NCI-H2196 (cell line): Measurements from ENCODE around the gene GCAT.

Experiments used
- DNase-seq: peaks from one replicate; lab custom pipeline; 2025; ENCODE audit not compliant: unreplicated experiment; lab: John Stamatoyannopoulos, UW

GCAT gene

DNA sequence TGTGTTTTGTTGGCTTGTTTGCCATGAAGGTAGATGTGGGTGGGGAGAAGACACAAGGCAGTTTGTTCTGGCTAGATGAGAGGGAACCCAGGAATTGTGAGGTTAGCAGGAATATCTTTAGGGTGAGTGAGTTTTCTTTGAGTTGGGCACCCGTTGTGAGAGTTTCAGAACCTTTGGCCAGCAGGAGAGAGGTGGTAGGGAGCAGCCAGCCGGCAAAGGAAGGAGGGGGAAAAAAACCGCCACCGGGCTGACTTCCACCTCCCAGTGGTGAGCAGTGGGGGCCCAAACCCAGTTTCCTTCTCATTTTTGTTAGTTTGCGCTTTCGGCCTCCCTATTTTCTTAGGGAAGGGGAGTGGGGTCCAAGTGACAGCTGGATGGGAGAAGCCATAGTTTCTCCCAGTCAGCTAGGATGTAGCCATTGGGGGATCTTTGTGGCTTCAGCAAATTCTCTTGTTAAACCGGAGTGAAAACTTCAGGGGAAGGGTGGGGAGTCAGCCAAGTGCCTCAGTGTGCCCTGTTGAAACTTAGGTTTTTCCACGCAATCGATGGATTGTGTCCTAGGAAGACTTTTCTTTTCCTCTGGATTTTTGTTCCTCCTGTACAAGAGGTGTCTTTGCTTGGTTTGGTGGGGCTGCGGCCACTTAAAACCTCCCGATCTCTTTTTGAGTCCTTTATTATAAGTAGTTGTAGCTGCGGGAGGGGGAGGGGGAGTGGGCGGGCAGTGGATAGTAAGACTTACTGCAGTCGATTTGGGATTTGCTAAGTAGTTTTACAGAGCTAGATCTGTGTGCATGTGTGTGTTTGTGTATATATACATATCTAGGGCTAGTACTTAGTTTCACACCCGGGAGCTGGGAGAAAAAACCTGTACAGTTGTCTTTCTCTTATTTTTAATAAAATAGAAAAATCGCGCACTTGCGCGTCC, 1.1 kb upstream of the GCAT start:
- DNase-seq, result no peak

DNA sequence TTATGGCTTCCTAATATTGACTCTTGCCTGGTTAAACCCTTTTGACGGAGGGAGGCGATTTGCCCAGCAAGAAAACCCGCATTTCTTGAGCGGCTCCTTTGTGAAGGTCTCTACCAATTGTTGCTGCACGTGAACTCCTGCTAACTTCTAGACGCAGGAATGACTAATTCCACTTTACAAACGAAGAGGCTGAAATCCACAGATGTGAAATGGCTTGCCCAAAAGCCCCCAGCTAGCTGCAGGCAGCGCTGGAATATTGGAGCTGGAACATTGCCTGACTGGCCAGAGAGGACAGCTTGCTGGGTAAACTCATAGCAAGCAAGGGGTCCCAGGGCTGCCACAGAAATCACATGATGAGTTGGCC, 542 bp downstream of the GCAT start:
- no peak for DNase-seq

GRCh38 chr22:37809672-37810333, 2.1 kb downstream of the GCAT start:
- DNase-seq, result no peak

DNA sequence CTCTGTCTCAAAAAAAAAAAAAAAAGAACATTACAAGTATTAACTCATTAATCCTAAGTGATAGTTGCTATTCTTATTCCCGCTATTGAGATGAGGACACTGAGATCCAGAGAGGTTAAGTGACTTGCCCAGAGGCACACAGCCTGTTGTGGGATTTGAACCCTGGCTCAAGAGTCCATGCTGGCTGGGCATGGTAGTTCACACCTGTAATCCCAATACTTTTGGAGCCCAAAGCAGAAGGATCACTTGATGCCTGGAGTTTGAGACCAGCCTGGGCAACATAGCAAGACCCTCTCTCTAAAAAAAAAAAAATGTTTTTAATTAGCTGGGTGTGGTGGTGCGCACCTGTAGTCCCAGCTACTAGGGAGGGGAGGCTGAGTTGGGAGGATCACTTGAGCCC, 4.1 kb downstream of the GCAT start:
- no peak for DNase-seq

GRCh38 chr22:37812869-37813678, 5.3 kb downstream of the GCAT start:
- DNase-seq, result no peak

DNA sequence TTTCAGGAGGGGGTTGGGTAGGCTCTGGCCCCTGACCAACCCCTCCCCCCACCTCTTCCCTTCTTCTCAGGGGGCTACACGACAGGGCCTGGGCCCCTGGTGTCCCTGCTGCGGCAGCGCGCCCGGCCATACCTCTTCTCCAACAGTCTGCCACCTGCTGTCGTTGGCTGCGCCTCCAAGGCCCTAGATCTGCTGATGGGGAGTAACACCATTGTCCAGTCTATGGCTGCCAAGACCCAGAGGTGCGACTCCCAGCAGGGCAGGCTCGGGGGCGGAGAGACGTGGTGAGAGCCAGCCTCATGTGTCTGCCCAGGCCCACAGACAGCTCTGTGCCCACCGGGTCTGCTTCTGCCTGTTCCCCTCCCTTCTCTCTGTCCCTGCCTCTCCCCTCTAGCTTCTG, 7.9 kb downstream of the GCAT start:
- no peak for DNase-seq

- DNase-seq, result no peak
These were observed 8.9 kb downstream of the GCAT start for GRCh38 chr22:37816543-37817180.

- DNase-seq, result peak; percentile 58
These were observed 10.1 kb downstream of the GCAT start for GRCh38 chr22:37817705-37818408.

GRCh38 chr22:37818409-37819104, 10.8 kb downstream of the GCAT start:
- no peak for DNase-seq

GRCh38 chr22:37819105-37819433, 11.3 kb downstream of the GCAT start:
- DNase-seq, result no peak

GRCh38 chr22:37820350-37820749, 12.6 kb downstream of the GCAT start:
- DNase-seq, result no peak

- no peak for DNase-seq
These were observed 14.5 kb downstream of the GCAT start for GRCh38 chr22:37822079-37822833.

DNA sequence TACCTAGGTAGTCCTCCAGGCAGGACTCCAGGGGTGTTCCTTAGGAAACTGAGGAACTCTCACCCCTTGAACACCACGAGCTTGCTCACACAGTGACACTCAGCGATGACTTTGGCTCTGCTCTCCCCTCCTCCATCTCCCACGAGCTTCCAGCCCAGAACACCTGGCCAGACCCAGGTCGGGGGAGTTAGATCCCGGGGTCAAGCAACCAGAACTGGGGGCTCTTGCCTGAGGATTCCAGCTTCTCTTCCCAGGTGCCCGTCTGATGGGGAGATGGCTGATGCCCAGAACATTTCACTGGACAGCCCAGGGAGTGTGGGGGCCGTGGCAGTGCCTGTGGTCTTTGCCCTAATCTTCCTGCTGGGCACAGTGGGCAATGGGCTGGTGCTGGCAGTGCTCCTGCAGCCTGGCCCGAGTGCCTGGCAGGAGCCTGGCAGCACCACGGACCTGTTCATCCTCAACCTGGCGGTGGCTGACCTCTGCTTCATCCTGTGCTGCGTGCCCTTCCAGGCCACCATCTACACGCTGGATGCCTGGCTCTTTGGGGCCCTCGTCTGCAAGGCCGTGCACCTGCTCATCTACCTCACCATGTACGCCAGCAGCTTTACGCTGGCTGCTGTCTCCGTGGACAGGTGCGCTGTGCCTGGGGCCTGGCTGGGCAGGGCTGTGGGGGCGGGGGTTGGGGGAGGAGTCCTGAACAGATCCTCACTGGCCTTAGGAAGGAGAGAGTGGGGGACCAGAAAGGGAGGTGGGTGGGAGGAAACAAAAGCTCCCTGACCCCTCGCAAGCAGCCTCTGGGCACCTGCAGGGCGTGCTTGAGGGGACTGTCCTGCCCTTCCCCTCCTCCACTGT, 15.6 kb downstream of the GCAT start, which contains the start of gene GALR3:
TSS of gene GALR3 (plus strand) at position 249 of the 852 bp plus-strand sequence. CDS start at position 274, 25 bp downstream.
- DNase-seq, result peak; percentile 57

DNA sequence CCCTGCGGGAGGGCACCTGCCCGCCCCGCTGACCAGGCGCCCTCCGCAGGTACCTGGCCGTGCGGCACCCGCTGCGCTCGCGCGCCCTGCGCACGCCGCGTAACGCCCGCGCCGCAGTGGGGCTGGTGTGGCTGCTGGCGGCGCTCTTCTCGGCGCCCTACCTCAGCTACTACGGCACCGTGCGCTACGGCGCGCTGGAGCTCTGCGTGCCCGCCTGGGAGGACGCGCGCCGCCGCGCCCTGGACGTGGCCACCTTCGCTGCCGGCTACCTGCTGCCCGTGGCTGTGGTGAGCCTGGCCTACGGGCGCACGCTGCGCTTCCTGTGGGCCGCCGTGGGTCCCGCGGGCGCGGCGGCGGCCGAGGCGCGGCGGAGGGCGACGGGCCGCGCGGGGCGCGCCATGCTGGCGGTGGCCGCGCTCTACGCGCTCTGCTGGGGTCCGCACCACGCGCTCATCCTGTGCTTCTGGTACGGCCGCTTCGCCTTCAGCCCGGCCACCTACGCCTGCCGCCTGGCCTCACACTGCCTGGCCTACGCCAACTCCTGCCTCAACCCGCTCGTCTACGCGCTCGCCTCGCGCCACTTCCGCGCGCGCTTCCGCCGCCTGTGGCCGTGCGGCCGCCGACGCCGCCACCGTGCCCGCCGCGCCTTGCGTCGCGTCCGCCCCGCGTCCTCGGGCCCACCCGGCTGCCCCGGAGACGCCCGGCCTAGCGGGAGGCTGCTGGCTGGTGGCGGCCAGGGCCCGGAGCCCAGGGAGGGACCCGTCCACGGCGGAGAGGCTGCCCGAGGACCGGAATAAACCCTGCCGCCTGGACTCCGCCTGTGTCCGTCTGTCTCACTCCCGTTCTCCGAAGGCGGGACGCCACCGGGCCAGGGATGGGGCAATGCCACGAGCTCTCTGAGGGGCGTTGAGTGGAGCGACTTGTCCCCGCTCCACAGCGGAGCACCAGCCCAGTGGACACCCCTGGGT, 17.2 kb downstream of the GCAT start:
- no peak for DNase-seq

GRCh38 chr22:37827056-37827455, 19.3 kb downstream of the GCAT start:
- peak; percentile 9 for DNase-seq

- no peak for DNase-seq
These were observed 22.5 kb downstream of the GCAT start for GRCh38 chr22:37830093-37830842.
